K562 (cell line): ENCODE data around the gene NDUFC2. TPM values are rescaled to one million over a fixed set of nuclear protein-coding genes. Genes with fewer than 3 reads are reported as not detected.

Experiments used
- CBFB ChIP-seq: sonication (generic); formaldehyde crosslinking; IDR thresholded peaks from 2 replicates; pipeline ENCODE4 v1.4.0; 2020; ENCODE audit warnings: mild to moderate bottlenecking, missing genetic modification reagents
- CEBPZ ChIP-seq: fragments of 150-350 bp; IDR thresholded peaks from 2 replicates; pipeline ENCODE4 v1.6.1; 2014; ENCODE audit warnings: low read depth, mild to moderate bottlenecking, low read length, borderline replicate concordance
- CHCHD3 ChIP-seq: fragments of 250-450 bp; sonication (Bioruptor Pico); IDR thresholded peaks from 2 replicates; pipeline ENCODE4 v2.1.2; 2022; ENCODE audit warnings: mild to moderate bottlenecking
- CHD4 ChIP-seq: fragments of 200-600 bp; sonication (generic); IDR thresholded peaks from 3 replicates; pipeline ENCODE4 v1.6.1; 2012; ENCODE audit warnings: low read depth, mild to moderate bottlenecking, mixed read lengths, low read length, inconsistent platforms; ENCODE audit not compliant: insufficient read depth, insufficient replicate concordance, poor library complexity, severe bottlenecking
- HDAC3 ChIP-seq: fragments of 450-650 bp; IDR thresholded peaks from 2 replicates; pipeline ENCODE4 v1.6.1; 2018; ENCODE audit warnings: borderline replicate concordance, mild to moderate bottlenecking, moderate library complexity; ENCODE audit not compliant: partially characterized antibody
- KAT8 ChIP-seq: fragments of 450-650 bp; IDR thresholded peaks from 2 replicates; pipeline ENCODE4 v1.6.1; 2016; ENCODE audit warnings: low read depth, mild to moderate bottlenecking
- KDM4B ChIP-seq, 2 experiments: fragments of 450-650 bp in 1 of 2; sonication (generic) in 1 of 2; IDR thresholded peaks; 2 replicates each; pipeline ENCODE4 v1.6.1; 2016 to 2017; ENCODE audit warnings: borderline replicate concordance in 2 of 2, antibody characterized with exemption in 1 of 2, low read depth in 1 of 2, mild to moderate bottlenecking in 1 of 2
- PHF21A ChIP-seq: fragments of 450-650 bp; IDR thresholded peaks from 2 replicates; pipeline ENCODE4 v1.6.1; 2017; ENCODE audit warnings: low read depth, borderline replicate concordance
- PHF8 ChIP-seq: fragments of 200-600 bp; sonication (generic); IDR thresholded peaks from 2 replicates; pipeline ENCODE4 v1.6.1; 2012; ENCODE audit warnings: mixed run types, mild to moderate bottlenecking, inconsistent platforms, low read length, moderate library complexity, borderline replicate concordance
- RBM34 ChIP-seq: fragments of 200-400 bp; formaldehyde crosslinking; IDR thresholded peaks from 2 replicates; pipeline ENCODE4 v1.6.1; 2018; ENCODE audit warnings: low read length, borderline replicate concordance; ENCODE audit not compliant: insufficient read depth
- SMARCB1 ChIP-seq: IDR thresholded peaks from 2 replicates; pipeline ENCODE4 v1.6.1; 2011; ENCODE audit warnings: improper control_type of control experiment, low read depth; ENCODE audit not compliant: insufficient read length
- TCFL5 ChIP-seq: fragments of 250-450 bp; sonication (Bioruptor Pico); conservative IDR thresholded peaks from 2 replicates; pipeline ENCODE4 v1.6.1; 2021; ENCODE audit warnings: mild to moderate bottlenecking, moderate library complexity, matching md5 sums
- TEAD2 ChIP-seq: fragments of 450-650 bp; IDR thresholded peaks from 2 replicates; pipeline ENCODE4 v1.6.1; 2016; ENCODE audit warnings: missing genetic modification characterization, control low read depth, missing compliant biosample characterization
- THRA ChIP-seq: fragments of 450-650 bp; IDR thresholded peaks from 2 replicates; pipeline ENCODE4 v1.6.1; 2017; ENCODE audit warnings: mild to moderate bottlenecking, moderate library complexity
- ZFX ChIP-seq: sonication (generic); formaldehyde crosslinking; IDR thresholded peaks from 2 replicates; pipeline ENCODE4 v1.8.0; 2022; ENCODE audit warnings: mild to moderate bottlenecking, missing genetic modification reagents, moderate library complexity
- ZKSCAN1 ChIP-seq: fragments of 150-350 bp; IDR thresholded peaks from 2 replicates; pipeline ENCODE4 v1.6.1; 2016; ENCODE audit warnings: low read depth, low read length
- ZNF696 ChIP-seq: fragments of 250-450 bp; sonication (Bioruptor Pico); conservative IDR thresholded peaks from 2 replicates; pipeline ENCODE4 v1.4.0; 2020; ENCODE audit warnings: mild to moderate bottlenecking, moderate library complexity
- ZNF830 ChIP-seq: fragments of 250-450 bp; sonication (Bioruptor Pico); IDR thresholded peaks from 2 replicates; pipeline ENCODE4 v1.5.0; 2021; ENCODE audit warnings: mild to moderate bottlenecking
- polyA plus RNA-seq, 8 experiments: library from polyadenylated mRNA; depleted of rRNA in 4 of 8; stranded (reverse) in 5 of 8; unstranded in 3 of 8; fragments of >200 nt; fragmentation: Nextera tagmentation in 2 of 8; fragmentation: Illumina TruSeq in 1 of 8; extraction: Ambion mirVana in 2 of 8; extraction: Trizol in 1 of 8; gene quantifications; 2 replicates each; pipeline versions ENCODE4 v1.2.1 to v1.2.3, GENCODE V29; 2011 to 2014; ENCODE audit warnings: inconsistent platforms in 1 of 8, missing spikeins in 1 of 8
- total RNA-seq, 7 experiments: library from RNA; depleted of rRNA in 6 of 7; stranded (reverse); fragments of >200 nt in 6 of 7; fragmentation: Illumina TruSeq in 2 of 7; extraction: Trizol in 2 of 7; gene quantifications; 2 replicates each; pipeline versions ENCODE4 v1.2.1 to v1.2.3, GENCODE V29; 2011 to 2021; ENCODE audit warnings: low replicate concordance in 1 of 7
- TF ChIP-seq, protein P1 (sequence below): sonication (generic); formaldehyde crosslinking; IDR thresholded peaks from 2 replicates; pipeline ENCODE4 v1.8.0; 2022; ENCODE audit warnings: missing genetic modification reagents, mild to moderate bottlenecking, moderate library complexity, borderline replicate concordance
- TF ChIP-seq, protein P2 (sequence below): fragments of 250-450 bp; sonication (Bioruptor Pico); IDR thresholded peaks from 2 replicates; pipeline ENCODE4 v1.5.0; 2021

NDUFC2 gene
- total and polyA plus RNA-seq, 9 of the 15 experiments (the other 6 are each of a cell fraction or from before 2014, with no cell fraction given) = 168 to 1,119 (median 442) TPM

GRCh38 chr11:78080818-78081495 lies 1.3 kb upstream of the NDUFC2 start (continued):
- TF ChIP-seq PHF8 (0 out of 2 replicates have a peak, but pooled peaks have one; percentile 20), SMARCB1 (no peak), KDM4B (IDR thresholded peaks at IDR 0.05; ENCODE audit: borderline replicate concordance in 2 of 2, low read depth in 1 of 2) (no peak), ZFX (CRISPR knock-in tag) (no peak), THRA (no peak), PHF21A (no peak), TCFL5 (CRISPR knock-in tag) (no peak), CBFB (CRISPR knock-in tag) (no peak), TEAD2 (tag) (no peak), KAT8 (no peak), ZKSCAN1 (no peak), ZNF696 (no peak), CHD4 (no peak), RBM34 (no peak), CHCHD3 (CRISPR knock-in tag) (peak; percentile 54; the same call in 1 of the 2 replicates), CEBPZ (no peak), HDAC3 (no peak), ZNF830 (no peak)
- TF ChIP-seq, protein P1, sequence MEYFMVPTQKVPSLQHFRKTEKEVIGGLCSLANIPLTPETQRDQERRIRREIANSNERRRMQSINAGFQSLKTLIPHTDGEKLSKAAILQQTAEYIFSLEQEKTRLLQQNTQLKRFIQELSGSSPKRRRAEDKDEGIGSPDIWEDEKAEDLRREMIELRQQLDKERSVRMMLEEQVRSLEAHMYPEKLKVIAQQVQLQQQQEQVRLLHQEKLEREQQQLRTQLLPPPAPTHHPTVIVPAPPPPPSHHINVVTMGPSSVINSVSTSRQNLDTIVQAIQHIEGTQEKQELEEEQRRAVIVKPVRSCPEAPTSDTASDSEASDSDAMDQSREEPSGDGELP (CRISPR knock-in tag) = peak; percentile 20; the same call in 1 of the 2 replicates
- TF ChIP-seq, protein P2, sequence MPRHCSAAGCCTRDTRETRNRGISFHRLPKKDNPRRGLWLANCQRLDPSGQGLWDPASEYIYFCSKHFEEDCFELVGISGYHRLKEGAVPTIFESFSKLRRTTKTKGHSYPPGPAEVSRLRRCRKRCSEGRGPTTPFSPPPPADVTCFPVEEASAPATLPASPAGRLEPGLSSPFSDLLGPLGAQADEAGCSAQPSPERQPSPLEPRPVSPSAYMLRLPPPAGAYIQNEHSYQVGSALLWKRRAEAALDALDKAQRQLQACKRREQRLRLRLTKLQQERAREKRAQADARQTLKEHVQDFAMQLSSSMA (CRISPR knock-in tag) = no peak
